Calu3 (cell line): Measurements from ENCODE around the gene SH3BP5L. TPM values are rescaled to one million over a fixed set of nuclear protein-coding genes. Genes with fewer than 3 reads are reported as not detected.

Source experiments
- BruUV-seq: library from RNA; stranded (reverse); fragments of 400-500 nt; replicated peaks from 2 replicates; lab custom pipeline; 2021; lab: Mats Ljungman, UMichigan
- CTCF ChIA-PET: fragments of 300-600 bp; sonication (Branson Sonifier 250); formaldehyde crosslinking; loops from one replicate; lab custom pipeline; 2022; ENCODE audit warnings: antibody characterized with exemption; lab: Charles Lee
- DNase-seq: peaks from one replicate; pipeline ENCODE4 v3.0.0; 2022
- H3K27ac Mint-ChIP-seq: one replicate; pipeline ENCODE4 v1.8.0; 2022; ENCODE audit warnings: mixed read lengths; ENCODE audit not compliant: unreplicated experiment
- H3K27me3 Mint-ChIP-seq: one replicate; pipeline ENCODE4 v1.8.0; 2022; ENCODE audit warnings: mixed read lengths; ENCODE audit not compliant: unreplicated experiment
- H3K36me3 Mint-ChIP-seq: one replicate; pipeline ENCODE4 v1.8.0; 2022; ENCODE audit warnings: mild to moderate bottlenecking, moderate library complexity, mixed read lengths; ENCODE audit not compliant: insufficient read depth, unreplicated experiment
- H3K4me1 Mint-ChIP-seq: one replicate; pipeline ENCODE4 v1.8.0; 2022; ENCODE audit warnings: mild to moderate bottlenecking, low read depth, mixed read lengths; ENCODE audit not compliant: unreplicated experiment
- H3K4me3 Mint-ChIP-seq: one replicate; pipeline ENCODE4 v1.8.0; 2022; ENCODE audit warnings: mild to moderate bottlenecking, low read depth, moderate library complexity, mixed read lengths; ENCODE audit not compliant: unreplicated experiment
- H3K9me3 Mint-ChIP-seq: one replicate; pipeline ENCODE4 v1.8.0; 2022; ENCODE audit warnings: low read depth, mixed read lengths; ENCODE audit not compliant: unreplicated experiment
- intact Hi-C: fragments of 100-400 bp; cut with micrococcal nuclease; formaldehyde crosslinking; loops from one replicate; pipeline ENCODE4 v1.10.0; 2022; ENCODE audit not compliant: unreplicated experiment
- total RNA-seq: library from RNA; stranded (reverse); gene quantifications from 2 replicates; pipeline ENCODE4 v1.2.3, GENCODE V29; 2022
- TF ChIP-seq, protein P1 (sequence below): fragments of 200-600 bp; IDR thresholded peaks from one replicate; pipeline ENCODE4 v1.8.0; 2022; ENCODE audit warnings: antibody characterized with exemption; ENCODE audit not compliant: unreplicated experiment

The SH3BP5L gene
- total RNA-seq, 1 experiment from 2014 or later: 27.1 TPM

DNA sequence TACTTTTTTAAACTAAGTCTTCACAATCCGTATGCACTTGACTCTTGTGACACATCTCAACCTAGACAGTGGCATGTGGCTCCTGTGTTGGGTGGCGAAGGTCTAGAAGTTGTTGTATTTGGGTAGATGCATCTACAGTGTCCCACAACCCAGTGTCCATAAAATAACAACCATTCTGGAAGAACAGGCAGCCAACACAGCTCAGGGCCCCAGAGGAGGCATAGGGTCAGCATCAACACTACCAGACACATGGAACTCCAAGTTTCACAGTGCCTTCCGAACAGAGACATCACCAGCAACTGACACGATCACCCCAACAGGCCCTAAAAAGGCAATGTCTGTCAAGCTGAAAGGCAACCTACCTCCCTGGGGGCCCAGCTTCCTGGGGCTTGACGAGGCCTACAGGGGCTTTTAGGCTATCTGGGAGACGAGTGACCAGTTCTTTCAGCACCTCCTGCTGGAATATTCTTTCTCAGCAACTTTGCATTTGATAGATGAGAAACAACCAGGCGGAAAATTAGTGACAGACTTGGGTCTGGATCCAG lies 5.6 kb downstream of the SH3BP5L start:
- H3K4me1 Mint-ChIP-seq: peaks cover 13% of the 10 kb centered on the region
- no peaks in the 10 kb centered on the region for H3K27me3 Mint-ChIP-seq
- no peak overlapping the region for H3K27ac Mint-ChIP-seq
- no peaks in the 10 kb centered on the region for H3K9me3 Mint-ChIP-seq
- no peak overlapping the region for H3K4me3 Mint-ChIP-seq
- BruUV-seq: no TSS peak
- TF ChIP-seq, protein P1, sequence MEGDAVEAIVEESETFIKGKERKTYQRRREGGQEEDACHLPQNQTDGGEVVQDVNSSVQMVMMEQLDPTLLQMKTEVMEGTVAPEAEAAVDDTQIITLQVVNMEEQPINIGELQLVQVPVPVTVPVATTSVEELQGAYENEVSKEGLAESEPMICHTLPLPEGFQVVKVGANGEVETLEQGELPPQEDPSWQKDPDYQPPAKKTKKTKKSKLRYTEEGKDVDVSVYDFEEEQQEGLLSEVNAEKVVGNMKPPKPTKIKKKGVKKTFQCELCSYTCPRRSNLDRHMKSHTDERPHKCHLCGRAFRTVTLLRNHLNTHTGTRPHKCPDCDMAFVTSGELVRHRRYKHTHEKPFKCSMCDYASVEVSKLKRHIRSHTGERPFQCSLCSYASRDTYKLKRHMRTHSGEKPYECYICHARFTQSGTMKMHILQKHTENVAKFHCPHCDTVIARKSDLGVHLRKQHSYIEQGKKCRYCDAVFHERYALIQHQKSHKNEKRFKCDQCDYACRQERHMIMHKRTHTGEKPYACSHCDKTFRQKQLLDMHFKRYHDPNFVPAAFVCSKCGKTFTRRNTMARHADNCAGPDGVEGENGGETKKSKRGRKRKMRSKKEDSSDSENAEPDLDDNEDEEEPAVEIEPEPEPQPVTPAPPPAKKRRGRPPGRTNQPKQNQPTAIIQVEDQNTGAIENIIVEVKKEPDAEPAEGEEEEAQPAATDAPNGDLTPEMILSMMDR: no peak
- CTCF ChIA-PET: interaction anchor here (0.6 kb wide), 1 partner anchor 28 kb away, joined by 4 read pairs; no protein-coding TSS in a partner anchor
- H3K36me3 Mint-ChIP-seq: peaks cover 25% of the 10 kb centered on the region
- intact Hi-C loops: no loop called here
- no peak for DNase-seq

DNA sequence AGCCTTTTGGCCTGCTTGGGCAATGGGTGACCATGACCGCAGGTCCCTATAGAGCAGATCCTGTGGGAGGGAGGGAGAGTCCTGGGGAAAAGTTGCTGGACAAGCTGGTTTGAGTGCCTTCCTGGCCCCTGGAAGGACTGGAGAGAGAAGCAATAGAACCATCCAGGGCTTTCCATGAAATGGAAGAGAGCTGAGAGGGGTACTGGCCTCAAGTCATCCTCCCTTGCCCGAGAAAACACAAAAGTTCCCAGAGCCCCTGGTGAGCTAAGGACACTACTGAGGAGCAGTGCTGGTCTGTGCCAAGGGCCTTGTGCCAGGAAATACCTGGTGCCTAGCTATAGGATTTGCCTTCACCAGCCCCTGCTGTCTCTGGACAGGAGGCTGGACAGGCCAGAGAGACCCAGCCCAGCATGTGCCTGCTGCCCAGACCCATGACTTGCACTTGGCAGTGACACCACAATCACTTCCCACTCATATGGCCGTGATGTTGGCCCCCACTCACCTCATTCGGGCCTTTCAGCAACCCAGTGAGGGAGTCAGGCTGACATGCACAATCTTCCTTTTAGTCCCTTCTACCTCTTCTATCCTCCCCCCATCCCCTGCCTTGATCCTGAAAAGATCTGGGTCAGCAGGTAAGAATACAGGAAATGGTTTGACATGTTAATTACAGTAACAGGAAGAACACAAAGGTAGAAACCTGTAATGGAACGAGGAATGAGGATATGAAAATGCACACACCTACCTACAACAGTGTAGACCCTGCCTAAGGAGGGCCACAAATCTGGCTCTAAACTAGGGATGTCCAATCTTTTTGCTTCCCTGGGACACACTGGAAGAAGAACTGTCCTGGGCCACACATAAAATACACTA lies 7.0 kb downstream of the SH3BP5L start:
- DNase-seq: no peak
- TF ChIP-seq, protein P1: no peak
- peaks cover 29% of the 10 kb centered on the region for H3K36me3 Mint-ChIP-seq
- no peaks in the 10 kb centered on the region for H3K27me3 Mint-ChIP-seq
- BruUV-seq: no TSS peak
- intact Hi-C loops: no loop called here
- H3K27ac Mint-ChIP-seq: no peak overlapping the region
- H3K4me3 Mint-ChIP-seq: no peak overlapping the region
- H3K9me3 Mint-ChIP-seq: peaks cover 3% of the 10 kb centered on the region
- CTCF ChIA-PET: interaction anchor here (0.7 kb wide), 1 partner anchor 1763 kb away, joined by 3 read pairs; no protein-coding TSS in a partner anchor
- no peaks in the 10 kb centered on the region for H3K4me1 Mint-ChIP-seq

DNA sequence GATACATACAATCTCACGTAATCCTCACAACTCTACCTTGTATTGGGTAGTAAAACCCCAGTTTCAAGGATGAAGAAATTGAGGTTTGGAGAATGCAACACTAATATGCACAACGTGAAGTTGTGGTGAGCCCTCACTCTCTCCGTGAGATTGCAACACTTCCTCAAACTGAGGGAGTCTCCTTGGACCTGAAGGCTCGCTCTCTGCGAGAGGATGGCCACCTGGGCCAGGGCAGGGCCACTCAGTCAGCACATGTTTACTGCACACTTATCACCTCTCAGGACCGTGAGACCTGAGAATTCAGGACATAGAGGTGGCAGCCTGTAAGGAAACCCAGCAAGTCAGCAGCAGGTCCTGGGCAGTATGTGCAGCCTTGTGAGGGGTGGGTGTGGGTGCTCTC lies 8.7 kb downstream of the SH3BP5L start:
- CTCF ChIA-PET: no interaction called here
- Mint-ChIP-seq H3K9me3 (peaks cover 3% of the 10 kb centered on the region), H3K27ac (no peak overlapping the region), H3K4me1 (no peaks in the 10 kb centered on the region), H3K4me3 (no peak overlapping the region), H3K36me3 (peaks cover 43% of the 10 kb centered on the region), H3K27me3 (no peaks in the 10 kb centered on the region)
- DNase-seq: no peak
- TF ChIP-seq, protein P1: no peak
- no TSS peak for BruUV-seq
- intact Hi-C loops: no loop called here

DNA sequence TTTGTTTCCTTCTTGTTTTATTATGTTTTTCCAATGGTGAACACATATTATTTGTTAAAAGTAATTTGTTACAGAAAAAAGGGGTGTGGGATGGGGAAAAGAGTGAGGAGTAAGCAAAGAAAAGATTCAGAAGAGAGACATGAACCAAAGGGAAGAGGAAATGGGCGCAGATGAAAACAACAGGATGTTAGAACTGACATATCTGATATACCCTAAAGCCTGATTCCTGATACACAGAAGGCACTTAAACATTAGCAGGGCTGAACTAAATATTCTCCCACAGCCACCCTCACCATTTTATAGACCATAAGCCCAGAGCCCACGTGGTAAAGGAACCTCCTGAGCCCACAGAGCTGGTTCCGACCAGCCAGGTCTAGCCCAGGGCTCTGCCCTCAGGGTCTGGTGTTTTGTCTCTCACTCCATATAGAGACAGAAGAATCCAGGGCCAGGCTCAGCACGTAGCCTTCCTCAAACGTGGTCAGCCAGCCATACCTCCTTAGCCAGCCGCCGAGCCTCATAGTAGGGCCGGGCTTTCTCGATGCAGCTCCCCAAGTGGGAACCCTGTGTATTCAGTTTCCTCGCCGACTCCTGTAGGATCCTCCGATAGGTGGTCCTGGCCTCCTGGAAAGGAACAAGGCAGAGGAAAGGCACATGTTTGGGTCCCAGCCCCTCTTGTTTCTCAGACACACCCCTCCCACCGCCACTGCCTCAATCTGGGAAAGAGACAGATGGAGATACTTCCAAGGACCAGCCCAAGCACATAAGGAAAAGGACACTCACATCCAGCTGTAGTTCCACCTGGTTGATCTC lies 9.5 kb downstream of the SH3BP5L start:
- no peaks in the 10 kb centered on the region for H3K4me1 Mint-ChIP-seq
- CTCF ChIA-PET: no interaction called here
- H3K36me3 Mint-ChIP-seq: peaks cover 47% of the 10 kb centered on the region
- no peak overlapping the region for H3K4me3 Mint-ChIP-seq
- no peaks in the 10 kb centered on the region for H3K27me3 Mint-ChIP-seq
- no peak for DNase-seq
- no peak overlapping the region for H3K27ac Mint-ChIP-seq
- H3K9me3 Mint-ChIP-seq: peaks cover 3% of the 10 kb centered on the region
- no TSS peak for BruUV-seq
- TF ChIP-seq, protein P1: no peak
- intact Hi-C loops: no loop called here
